ENCODE data around the gene AXL. TPM values are rescaled to one million over a fixed set of nuclear protein-coding genes. Genes with fewer than 3 reads are reported as not detected.
A peak's percentile ranks its signal among the peaks of the same experiment; 100 is the strongest.

The AXL gene
- total RNA-seq, 1 donor from 2014 or later = not detected

- intact Hi-C loops (cut with micrococcal nuclease) = no loop called here
- POLR2A ChIA-PET = interaction anchor here (4.2 kb wide), 1 partner anchor 36 kb away, joined by 40 read pairs; the partner anchor contains the start of gene HNRNPUL1
- Mint-ChIP-seq H3K36me3 (ENCODE audit: low read depth) (peaks cover 93% of the 10 kb centered on the region), H3K9me3 (no peaks in the 10 kb centered on the region), H3K4me3 (no peak overlapping the region), H3K27me3 (no peaks in the 10 kb centered on the region), H3K4me1 (peaks cover 82% of the 10 kb centered on the region), H3K27ac (peak overlapping the region; percentile 96)
- TF ChIP-seq CTCF (IDR thresholded peaks at IDR 0.05) = no peak
- no peak for ATAC-seq (ENCODE audit: low read depth)
- DNase-seq = no peak
- CTCF ChIA-PET = interaction anchor here (1.4 to 4.7 kb wide), 2 partner anchors 9 to 64 kb away, joined by 5 to 35 read pairs; partner anchors contain the start of genes B9D2 and CCDC97
These were observed 80.7 kb downstream of the AXL start for GRCh38 chr19:41299755-41300089.

GRCh38 chr19:41300555-41300954 is 81.5 kb downstream of the AXL start:
- peaks cover 82% of the 10 kb centered on the region for H3K4me1 Mint-ChIP-seq
- H3K9me3 Mint-ChIP-seq = no peaks in the 10 kb centered on the region
- ChIA-PET CTCF (interaction anchor here (0.9 to 4.7 kb wide), 2 partner anchors 8 kb away, joined by 4 to 35 read pairs; partner anchors contain the start of gene CCDC97), POLR2A (interaction anchor here (0.7 to 3.4 kb wide), 2 partner anchors 9 to 37 kb away, joined by 3 to 53 read pairs; partner anchors contain the start of gene HNRNPUL1)
- H3K36me3 Mint-ChIP-seq (ENCODE audit: low read depth) = peaks cover 93% of the 10 kb centered on the region
- H3K27me3 Mint-ChIP-seq = no peaks in the 10 kb centered on the region
- H3K4me3 Mint-ChIP-seq = no peak overlapping the region
- TF ChIP-seq CTCF (IDR thresholded peaks at IDR 0.05) = no peak
- ATAC-seq (ENCODE audit: low read depth) (no peak), DNase-seq (no peak)
- intact Hi-C loops (cut with micrococcal nuclease) = no loop called here
- H3K27ac Mint-ChIP-seq = peak overlapping the region; percentile 96

GRCh38 chr19:41302624-41303351 is 83.8 kb downstream of the AXL start:
- DNase-seq (peak; percentile 56), ATAC-seq (ENCODE audit: low read depth) (peak; percentile 60)
- Mint-ChIP-seq H3K27me3 (no peaks in the 10 kb centered on the region), H3K4me1 (peaks cover 78% of the 10 kb centered on the region), H3K9me3 (no peaks in the 10 kb centered on the region), H3K27ac (peak overlapping the region; percentile 87), H3K4me3 (peak overlapping the region; percentile 68), H3K36me3 (ENCODE audit: low read depth) (peaks cover 92% of the 10 kb centered on the region)
- CTCF ChIA-PET = interaction anchor here (1.0 to 1.4 kb wide), 6 partner anchors 25 to 137 kb away, joined by 3 to 9 read pairs (median 3); partner anchors contain the start of genes DMAC2 and HNRNPUL1
- TF ChIP-seq CTCF (IDR thresholded peaks at IDR 0.05) = no peak
- POLR2A ChIA-PET = interaction anchor here (0.7 to 3.4 kb wide), 9 partner anchors 18 to 525 kb away, joined by 3 to 53 read pairs (median 4); partner anchors contain the start of genes B9D2 and HNRNPUL1
- intact Hi-C loops (cut with micrococcal nuclease) = no loop called here

- ChIA-PET CTCF (interaction anchor here (1.2 kb wide), 1 partner anchor 51 kb away, joined by 3 read pairs; no protein-coding TSS in a partner anchor), POLR2A (interaction anchor here (0.6 kb wide), 1 partner anchor 23 kb away, joined by 3 read pairs; no protein-coding TSS in a partner anchor)
- no peak overlapping the region for H3K4me3 Mint-ChIP-seq
- no peak for DNase-seq
- H3K27me3 Mint-ChIP-seq = no peaks in the 10 kb centered on the region
- peaks cover 85% of the 10 kb centered on the region for H3K36me3 Mint-ChIP-seq (ENCODE audit: low read depth)
- H3K27ac Mint-ChIP-seq = peak overlapping the region; percentile 87
- intact Hi-C loops (cut with micrococcal nuclease) = no loop called here
- no peak for ATAC-seq (ENCODE audit: low read depth)
- no peak for TF ChIP-seq CTCF (IDR thresholded peaks at IDR 0.05)
- H3K9me3 Mint-ChIP-seq = no peaks in the 10 kb centered on the region
- H3K4me1 Mint-ChIP-seq = peaks cover 78% of the 10 kb centered on the region
These were observed 84.9 kb downstream of the AXL start for GRCh38 chr19:41303954-41304353.

Data from activated B cell treated with CpG ODN at 0.5 μM for 24 hours (primary cell).